Activated naive CD4-positive, alpha-beta T cell treated with anti-CD3 and anti-CD28 coated beads for 36 hours (primary cell): ENCODE results near the gene NKAP. TPM values are rescaled to one million over a fixed set of nuclear protein-coding genes. Genes with fewer than 3 reads are reported as not detected.

ENCODE experiments used
- CTCF ChIA-PET: fragments of 350-600 bp; sonication (Branson Sonifier 250); formaldehyde crosslinking; loops from one replicate; lab custom pipeline; 2021; ENCODE audit warnings: antibody characterized with exemption; lab: Charles Lee
- DNase-seq: peaks from one replicate; pipeline ENCODE4 v3.0.0-alpha.2; 2020
- H3K27ac Mint-ChIP-seq: one replicate; pipeline ENCODE4 v1.8.0; 2021; ENCODE audit warnings: mild to moderate bottlenecking, mixed read lengths
- H3K27me3 Mint-ChIP-seq: one replicate; pipeline ENCODE4 v1.8.0; 2021; ENCODE audit warnings: low read depth, mixed read lengths
- H3K36me3 Mint-ChIP-seq: one replicate; pipeline ENCODE4 v1.8.0; 2021; ENCODE audit warnings: low read depth, mixed read lengths
- H3K4me1 Mint-ChIP-seq: one replicate; pipeline ENCODE4 v1.8.0; 2021; ENCODE audit warnings: low read depth, mixed read lengths
- H3K4me3 Mint-ChIP-seq: one replicate; pipeline ENCODE4 v1.8.0; 2021; ENCODE audit warnings: mild to moderate bottlenecking, moderate library complexity, mixed read lengths
- H3K9me3 Mint-ChIP-seq: one replicate; pipeline ENCODE4 v1.8.0; 2021; ENCODE audit warnings: mixed read lengths
- intact Hi-C: fragments of 100-400 bp; cut with micrococcal nuclease; formaldehyde crosslinking; loops from one replicate; pipeline ENCODE4 v1.15.1; 2023
- total RNA-seq, 2 experiments: library from RNA; stranded (reverse); gene quantifications; one replicate each; pipeline ENCODE4 v1.2.3, GENCODE V29; 2021

Gene NKAP
- total RNA-seq, 2 experiments from 2014 or later: 12.3 to 12.7 TPM

DNA sequence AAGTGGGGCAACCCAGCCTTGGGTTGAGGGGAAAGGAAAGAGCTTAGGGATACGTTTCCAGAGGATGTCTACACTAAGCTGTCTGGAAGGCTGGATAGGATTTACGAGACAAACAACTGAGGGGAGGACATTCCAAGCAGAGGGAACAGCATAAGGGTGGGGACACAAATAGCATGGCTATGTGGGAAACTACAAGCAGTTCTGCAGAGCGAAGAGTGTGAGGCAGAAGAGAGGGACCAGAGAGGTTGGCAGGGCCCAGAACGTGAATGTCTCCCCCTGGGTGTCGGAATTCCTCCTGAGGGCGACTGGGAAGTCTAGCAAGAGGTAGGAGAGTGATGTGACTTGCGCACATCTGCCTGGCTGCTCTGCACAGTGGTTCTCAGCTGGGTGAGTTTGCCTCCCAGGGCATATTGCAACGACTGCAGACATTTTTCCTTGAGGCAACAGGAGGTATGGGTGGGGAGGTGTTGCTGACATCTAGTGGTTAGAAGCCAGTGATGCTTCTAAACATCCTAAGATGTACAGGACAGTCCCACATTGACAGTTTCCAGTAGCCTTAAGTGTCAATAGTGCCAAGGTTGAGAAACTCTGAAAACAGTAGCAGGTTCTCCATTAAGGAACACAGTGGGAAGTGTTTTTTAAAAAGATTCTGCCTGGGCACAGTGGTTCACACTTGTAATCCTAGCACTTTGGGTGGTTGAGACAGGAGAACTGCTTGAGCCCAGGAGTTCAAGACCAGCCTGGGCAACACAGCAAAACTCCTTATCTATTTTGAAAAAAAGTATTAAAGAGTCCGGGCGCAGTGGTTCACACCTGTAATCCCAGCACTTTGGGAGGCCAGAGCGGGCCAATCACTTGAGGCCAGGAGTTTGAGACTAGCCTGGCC, 62.8 kb downstream of the NKAP start:
- H3K4me1 Mint-ChIP-seq: peaks cover 15% of the 10 kb centered on the region
- CTCF ChIA-PET: interaction anchor here (0.6 to 1.6 kb wide), 3 partner anchors 11 to 122 kb away, joined by 3 to 5 read pairs (median 4); partner anchors contain the start of gene SOWAHD
- intact Hi-C loops: loop anchor here (1.0 kb wide), 4 partner anchors 9 to 364 kb away; partner anchors contain the start of genes NDUFA1, RNF113A and RPL39
- no peaks in the 10 kb centered on the region for H3K27me3 Mint-ChIP-seq
- peak; percentile 41 for DNase-seq
- H3K27ac Mint-ChIP-seq: no peak overlapping the region
- H3K9me3 Mint-ChIP-seq: no peaks in the 10 kb centered on the region
- peaks cover 3% of the 10 kb centered on the region for H3K36me3 Mint-ChIP-seq
- no peak overlapping the region for H3K4me3 Mint-ChIP-seq

DNA sequence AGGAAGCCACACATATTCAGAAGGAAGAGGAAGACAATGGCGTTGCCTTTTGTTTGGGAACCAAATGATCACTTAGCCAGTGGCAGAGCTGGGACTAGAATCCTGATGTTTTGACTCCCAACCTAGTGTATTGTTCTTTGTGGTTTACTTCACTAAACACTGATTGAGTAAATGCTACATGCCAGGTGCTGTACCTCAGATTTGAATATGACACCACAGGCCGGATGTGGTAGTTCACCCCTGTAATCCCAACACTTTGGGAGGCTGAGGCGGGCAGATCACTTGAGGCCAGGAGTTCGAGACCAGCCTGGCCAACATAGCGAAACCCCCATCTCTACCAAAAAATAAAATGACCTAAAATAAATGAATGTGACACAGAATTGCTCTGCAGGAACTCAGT, 63.5 kb downstream of the NKAP start:
- peaks cover 3% of the 10 kb centered on the region for H3K36me3 Mint-ChIP-seq
- no peaks in the 10 kb centered on the region for H3K9me3 Mint-ChIP-seq
- CTCF ChIA-PET: interaction anchor here (0.6 to 0.9 kb wide), 3 partner anchors 12 to 151 kb away, joined by 3 to 4 read pairs (median 4); no protein-coding TSS in a partner anchor
- no peak overlapping the region for H3K4me3 Mint-ChIP-seq
- H3K4me1 Mint-ChIP-seq: peaks cover 15% of the 10 kb centered on the region
- intact Hi-C loops: loop anchor here (1.0 kb wide), 2 partner anchors 9 to 89 kb away; partner anchors contain the start of genes NDUFA1, RNF113A and RPL39
- H3K27ac Mint-ChIP-seq: no peak overlapping the region
- no peaks in the 10 kb centered on the region for H3K27me3 Mint-ChIP-seq
- peak; percentile 39 for DNase-seq

DNA sequence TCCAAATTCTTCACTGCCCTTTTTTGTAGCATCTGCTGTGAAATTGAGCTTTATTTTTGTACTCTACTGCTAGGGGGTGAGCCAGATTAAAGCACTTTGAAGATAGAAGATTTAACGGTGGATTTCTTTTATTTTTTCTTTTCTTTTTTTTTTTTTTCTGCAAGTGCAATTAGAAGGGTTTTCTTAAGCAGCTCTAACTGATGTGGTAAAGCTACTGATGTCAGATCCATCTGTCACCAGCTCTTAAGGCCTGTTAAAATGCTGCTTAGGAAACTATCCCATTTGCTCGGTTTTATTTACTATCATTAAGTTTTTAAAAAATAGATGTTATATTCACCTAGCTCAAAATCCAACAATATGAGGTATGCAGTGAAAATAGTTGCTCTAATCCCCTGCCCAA, 64.8 kb downstream of the NKAP start:
- H3K27ac Mint-ChIP-seq: no peak overlapping the region
- H3K36me3 Mint-ChIP-seq: peaks cover 3% of the 10 kb centered on the region
- no peak overlapping the region for H3K4me3 Mint-ChIP-seq
- no peak for DNase-seq
- H3K27me3 Mint-ChIP-seq: no peaks in the 10 kb centered on the region
- CTCF ChIA-PET: interaction anchor here (0.6 to 1.8 kb wide), 3 partner anchors 8 to 93 kb away, joined by 3 to 12 read pairs (median 3); no protein-coding TSS in a partner anchor
- H3K9me3 Mint-ChIP-seq: no peaks in the 10 kb centered on the region
- intact Hi-C loops: loop anchor here (10.0 kb wide), 2 partner anchors 274 to 644 kb away; partner anchors contain the start of genes NKRF and PGRMC1
- peaks cover 16% of the 10 kb centered on the region for H3K4me1 Mint-ChIP-seq

DNA sequence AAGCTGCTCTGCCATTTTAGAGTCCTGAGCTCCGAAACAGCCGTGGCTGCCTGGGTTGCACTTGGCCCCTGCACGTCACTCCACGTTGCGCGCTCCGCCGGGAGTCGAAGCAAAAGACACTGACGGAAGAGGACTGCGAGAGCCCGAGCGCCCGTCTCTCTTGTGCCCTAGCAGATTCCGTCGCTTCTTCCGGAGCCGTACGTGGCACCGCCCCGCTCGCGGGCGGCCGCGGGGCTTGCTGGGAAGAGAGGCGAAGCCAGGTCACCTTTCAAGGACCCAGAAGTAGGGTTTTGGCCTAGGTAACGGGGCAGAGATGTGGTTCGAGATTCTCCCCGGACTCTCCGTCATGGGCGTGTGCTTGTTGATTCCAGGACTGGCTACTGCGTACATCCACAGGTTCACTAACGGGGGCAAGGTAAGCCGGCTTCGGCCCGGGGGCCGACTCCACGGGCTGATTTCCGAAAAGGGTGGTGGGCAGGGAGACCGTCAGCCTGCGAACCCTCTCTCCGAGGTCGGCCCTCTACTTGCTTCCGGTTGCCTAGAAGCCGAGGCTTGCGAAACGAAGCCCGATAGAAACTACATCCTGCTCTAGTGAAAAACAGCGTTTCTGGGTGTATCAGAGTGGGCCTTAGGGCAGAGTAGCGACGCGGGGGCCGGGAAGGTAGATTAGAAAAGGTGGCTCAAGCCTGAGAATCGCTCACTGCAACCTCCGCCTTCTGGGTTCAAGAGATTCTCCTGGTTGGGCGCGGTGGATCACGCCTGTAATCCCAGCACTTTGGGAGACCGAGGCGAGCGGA, 71.8 kb downstream of the NKAP start, which contains the start of the genes NDUFA1 and RNF113A:
Gene NDUFA1 (plus strand): TSS at position 234 of the 797 bp plus-strand sequence. CDS start 80 bp downstream, at position 314.
Gene RNF113A (minus strand): TSS at position 135 of the 797 bp plus-strand sequence. CDS start 120 bp downstream, at position 15.
- Mint-ChIP-seq H3K4me3 (peak within 1 kb of the TSS; percentile 97), H3K4me1 (peaks cover 13% of the 10 kb centered on the region), H3K27ac (peak within 1 kb of the TSS; percentile 98), H3K9me3 (no peaks in the 10 kb centered on the region), H3K27me3 (no peaks in the 10 kb centered on the region), H3K36me3 (peaks cover 9% of the 10 kb centered on the region)
- intact Hi-C loops: loop anchor here (1.0 to 10.0 kb wide), 12 partner anchors 9 to 691 kb away; partner anchors contain the start of genes CUL4B, NKAP, NKRF and PGRMC1
- CTCF ChIA-PET: interaction anchor here (1.0 kb wide), 1 partner anchor 87 kb away, joined by 3 read pairs; no protein-coding TSS in a partner anchor
- peak; percentile 86 for DNase-seq

DNA sequence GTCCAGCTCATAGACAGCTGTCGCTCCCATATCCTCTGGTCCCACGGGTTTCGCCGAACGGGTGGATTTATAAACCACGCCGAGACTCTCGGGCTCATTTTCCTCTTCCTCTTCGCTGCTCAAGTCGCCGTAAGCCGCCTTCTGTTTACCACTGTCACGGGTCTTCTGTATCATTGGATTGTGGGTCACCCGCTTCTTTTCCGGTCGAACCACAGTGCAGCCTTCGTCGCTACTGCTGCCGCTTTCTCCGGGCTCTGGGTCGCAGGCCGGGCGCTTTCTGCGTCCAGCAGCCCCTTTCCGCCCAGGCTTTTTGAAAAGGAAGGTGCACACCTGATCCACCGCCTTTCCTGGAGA, 72.3 kb downstream of the NKAP start:
- Mint-ChIP-seq H3K27me3 (no peaks in the 10 kb centered on the region), H3K4me1 (peaks cover 13% of the 10 kb centered on the region), H3K27ac (peak overlapping the region; percentile 98), H3K4me3 (peak overlapping the region; percentile 97), H3K9me3 (no peaks in the 10 kb centered on the region), H3K36me3 (peaks cover 9% of the 10 kb centered on the region)
- no peak for DNase-seq
- CTCF ChIA-PET: interaction anchor here (1.0 to 1.2 kb wide), 4 partner anchors 11 to 86 kb away, joined by 3 to 4 read pairs (median 3); partner anchors contain the start of gene RPL39
- intact Hi-C loops: loop anchor here (1.0 to 10.0 kb wide), 12 partner anchors 9 to 691 kb away; partner anchors contain the start of genes CUL4B, NKAP, NKRF and PGRMC1

Other genes starting within 250 kb of the NKAP start
- gene SOWAHD, start 185.2 kb downstream of the NKAP start, total RNA-seq: under 1 TPM in 1 of 2 experiments, not detected in 1; 0.30 TPM
- gene RPL39, start 152.1 kb downstream of the NKAP start, total RNA-seq: 1,000 to 10,000 TPM; 3,049 to 3,109 TPM
- gene UPF3B, start 90.8 kb downstream of the NKAP start, total RNA-seq: 10 to 100 TPM; 21.5 to 22.2 TPM
- 10 to 100 TPM; 20.8 to 22.0 TPM for gene RNF113A, start 72.0 kb downstream of the NKAP start, total RNA-seq
- 100 to 1,000 TPM; 105 to 107 TPM for gene NDUFA1, start 71.9 kb downstream of the NKAP start, total RNA-seq
- gene AKAP14, start 47.9 kb downstream of the NKAP start, total RNA-seq: not detected
- gene RHOXF2B, start 133.9 kb upstream of the NKAP start, total RNA-seq: not detected
- not detected for gene RHOXF1, start 172.2 kb upstream of the NKAP start, total RNA-seq
- gene RHOXF2, start 214.9 kb upstream of the NKAP start, total RNA-seq: not detected